GM19324 (cell line): Measurements from ENCODE around the gene HNRNPUL2.

Source experiments
- ATAC-seq: cut with Tn5 transposase; IDR thresholded peaks from one replicate; pipeline ENCODE4 v1.9.1; 2021; ENCODE audit warnings: mild to moderate bottlenecking, moderate library complexity; ENCODE audit not compliant: unreplicated experiment, low FRiP score

HNRNPUL2 gene

DNA sequence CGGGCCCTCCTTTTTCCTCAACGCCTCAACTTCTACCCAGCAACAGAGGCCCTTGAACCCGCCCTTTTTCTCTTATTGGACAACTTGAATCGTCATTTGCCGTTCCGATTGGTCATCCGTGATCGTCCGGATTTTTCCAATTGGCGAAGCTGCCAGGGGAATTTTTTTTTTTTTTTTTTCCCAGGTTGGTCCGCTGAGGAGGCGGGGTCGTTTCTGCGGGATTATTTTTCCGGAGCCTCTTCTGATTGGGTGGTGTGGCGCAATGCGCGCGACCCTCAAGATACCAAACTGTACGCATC lies 564 bp upstream of the HNRNPUL2 start:
- peak; percentile 63 for ATAC-seq

DNA sequence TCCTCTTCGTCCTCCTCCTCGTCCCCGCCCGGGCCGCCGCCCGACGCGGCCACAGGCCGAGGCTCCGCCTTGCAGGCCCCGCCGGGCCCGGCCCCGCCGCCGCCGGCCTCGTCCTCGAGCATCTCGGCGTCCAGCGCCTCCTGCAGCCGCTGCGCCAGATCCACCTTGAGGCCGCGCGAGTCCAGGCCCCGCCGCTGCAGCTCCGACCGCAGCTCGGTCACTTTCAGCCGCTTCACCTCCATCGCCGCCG lies 417 bp downstream of the HNRNPUL2 start:
- ATAC-seq: no peak

DNA sequence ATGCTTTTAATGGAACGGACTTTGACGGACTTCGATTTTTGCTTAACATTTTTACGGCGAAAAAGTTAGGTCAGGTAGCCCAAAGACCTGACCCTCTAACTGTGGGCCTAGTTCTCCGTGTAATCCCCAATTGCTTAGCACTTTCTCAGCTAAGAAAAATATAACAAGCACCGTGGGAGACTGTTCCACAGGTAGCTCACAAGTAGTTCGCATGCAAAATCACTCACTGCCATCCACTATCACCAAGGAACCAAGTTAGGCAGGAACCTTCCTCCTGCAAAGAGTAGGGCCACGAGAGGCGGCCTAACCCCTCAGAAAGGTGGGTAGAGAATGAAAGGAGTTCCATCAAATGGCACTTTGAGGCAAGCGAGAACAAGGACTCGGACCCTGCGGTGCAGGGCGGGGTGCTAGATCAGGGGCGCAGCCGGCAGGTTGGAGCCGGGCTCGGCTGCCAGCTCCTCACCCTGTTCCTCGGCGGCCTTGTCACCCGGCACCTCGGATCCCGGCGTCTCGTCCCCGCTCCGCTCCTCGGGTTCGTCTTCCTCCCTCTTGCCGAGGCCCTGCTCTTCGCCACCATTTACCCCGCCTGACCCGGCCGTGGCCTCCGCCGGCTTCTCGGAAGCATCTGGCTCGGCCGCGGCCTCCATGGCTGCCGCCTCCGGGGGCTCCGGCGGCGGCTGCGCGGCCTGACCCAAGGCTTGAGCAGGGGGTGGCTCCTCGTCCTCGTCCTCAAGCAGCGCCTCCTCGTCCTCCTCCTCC lies 922 bp downstream of the HNRNPUL2 start:
- no peak for ATAC-seq

DNA sequence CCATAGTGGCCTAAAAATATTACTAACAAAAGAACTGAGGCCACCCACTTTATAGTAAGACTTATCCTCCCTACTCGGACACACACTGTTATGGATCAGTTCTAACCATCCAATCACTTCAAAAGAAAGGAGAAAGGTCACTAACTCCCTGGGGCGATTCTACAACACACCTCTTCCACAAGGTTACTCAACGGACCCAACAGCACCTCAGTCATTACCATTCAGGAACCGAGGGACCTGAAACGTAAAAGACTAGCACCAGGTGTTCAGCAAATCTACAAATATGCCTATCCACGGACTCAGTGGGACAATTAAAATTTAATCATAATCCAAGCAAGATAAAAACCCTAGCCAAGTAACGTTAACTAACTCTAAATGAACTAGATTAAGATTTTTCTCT lies 1.6 kb downstream of the HNRNPUL2 start:
- no peak for ATAC-seq

DNA sequence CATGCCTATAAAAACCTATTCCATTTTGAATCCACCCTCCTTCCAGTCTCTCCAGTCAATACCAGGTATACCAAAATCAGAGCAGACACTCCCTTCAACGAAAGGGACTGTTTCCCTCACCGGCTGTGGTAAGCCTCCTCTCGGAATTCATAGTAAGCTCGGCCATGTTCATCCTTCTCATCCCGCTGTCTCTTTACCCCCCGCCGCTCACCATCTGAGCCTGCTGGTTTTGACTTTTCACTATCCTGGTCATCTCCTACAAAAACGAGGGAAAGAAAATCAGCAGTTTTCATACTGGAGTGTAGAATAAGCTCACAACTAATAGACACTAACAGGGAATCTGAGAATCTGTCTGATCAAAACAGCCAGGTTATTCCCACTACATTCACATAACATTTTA lies 3.1 kb downstream of the HNRNPUL2 start:
- no peak for ATAC-seq

DNA sequence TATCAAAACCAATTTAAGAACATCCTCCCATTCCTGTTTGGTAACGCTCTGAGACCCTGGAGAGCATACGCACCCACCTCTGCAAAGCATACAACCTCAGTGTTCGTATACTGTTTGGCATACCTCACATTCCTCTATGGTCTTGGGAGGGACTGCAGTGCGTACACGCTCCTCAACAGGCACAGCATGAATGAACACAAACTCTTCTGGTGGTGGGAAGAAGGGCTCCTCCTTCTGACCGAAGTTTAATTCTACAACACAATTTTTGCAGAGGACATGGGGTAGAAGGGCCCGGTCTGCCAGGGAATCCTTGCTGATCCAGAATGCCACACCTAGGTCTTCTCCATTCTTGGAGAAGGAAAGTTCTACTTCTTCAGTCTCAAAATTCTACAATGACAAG lies 5.3 kb downstream of the HNRNPUL2 start:
- ATAC-seq: no peak

DNA sequence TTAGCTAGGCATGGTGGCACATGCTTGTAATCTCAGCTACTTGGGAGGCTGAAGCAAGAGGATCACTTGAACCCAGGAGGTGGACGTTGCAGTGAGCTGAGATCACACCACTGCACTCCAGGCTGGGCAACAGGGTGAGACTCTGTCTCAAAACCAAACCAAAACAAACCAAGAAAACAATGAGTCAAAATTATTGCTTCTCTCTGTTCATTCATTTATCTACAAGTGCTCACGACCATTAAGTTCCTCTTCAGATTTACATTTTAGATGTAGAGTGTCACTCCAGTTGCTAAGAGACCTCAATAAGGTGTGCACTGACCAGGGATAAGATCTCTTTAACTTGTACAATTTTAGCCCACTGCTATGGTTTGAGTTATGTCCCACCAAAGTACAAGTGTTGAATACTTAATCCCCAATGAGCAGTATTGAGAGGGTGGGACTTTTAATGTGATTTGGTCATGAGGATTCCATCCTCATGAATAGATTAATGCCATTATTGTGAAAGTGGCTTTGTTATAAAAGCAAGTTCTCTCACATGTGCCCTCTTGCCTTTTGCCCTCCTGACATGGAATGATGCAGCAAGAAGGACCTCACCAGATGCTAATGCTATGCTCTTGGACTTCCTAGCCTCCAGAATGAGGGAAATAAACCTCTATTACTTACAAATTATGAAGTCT lies 7.8 kb downstream of the HNRNPUL2 start:
- no peak for ATAC-seq

DNA sequence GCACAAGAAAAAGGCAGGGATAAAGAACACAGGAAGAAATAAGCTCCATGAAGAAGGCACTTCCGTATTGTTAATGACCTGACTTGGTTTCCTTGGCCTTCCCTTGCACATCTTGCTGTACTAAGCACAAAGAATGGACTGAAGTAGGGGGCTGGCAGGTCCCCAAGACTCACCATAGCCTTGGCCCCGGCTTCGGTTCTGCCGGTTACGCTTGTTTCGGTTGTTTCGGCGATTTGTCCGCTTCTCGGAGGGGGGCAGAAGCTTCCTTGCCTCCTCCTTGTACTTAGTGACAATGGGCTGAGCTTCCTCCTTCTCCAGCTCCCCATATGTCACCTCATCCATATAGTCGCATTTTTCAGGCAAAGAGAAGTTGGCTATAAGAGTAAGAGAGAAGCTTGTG lies 10.4 kb downstream of the HNRNPUL2 start:
- ATAC-seq: no peak

DNA sequence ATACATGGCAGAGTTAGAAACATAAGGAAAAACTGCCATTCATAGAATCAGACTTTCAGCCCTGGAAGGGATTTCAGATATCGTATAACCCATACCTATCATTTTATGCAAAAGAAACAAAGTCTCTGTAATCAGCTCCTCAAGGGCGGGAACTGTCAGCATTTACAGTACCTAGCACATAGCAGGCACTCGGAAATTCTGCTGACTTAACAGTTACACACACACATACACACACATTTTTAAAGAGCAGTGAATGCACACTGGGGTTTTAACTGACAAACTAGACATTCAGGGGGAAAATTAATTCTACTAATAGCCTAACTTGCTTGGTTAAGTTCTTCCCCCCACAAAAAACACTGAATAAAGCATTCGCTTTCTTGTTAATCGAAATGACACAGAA lies 11.1 kb downstream of the HNRNPUL2 start:
- no peak for ATAC-seq

DNA sequence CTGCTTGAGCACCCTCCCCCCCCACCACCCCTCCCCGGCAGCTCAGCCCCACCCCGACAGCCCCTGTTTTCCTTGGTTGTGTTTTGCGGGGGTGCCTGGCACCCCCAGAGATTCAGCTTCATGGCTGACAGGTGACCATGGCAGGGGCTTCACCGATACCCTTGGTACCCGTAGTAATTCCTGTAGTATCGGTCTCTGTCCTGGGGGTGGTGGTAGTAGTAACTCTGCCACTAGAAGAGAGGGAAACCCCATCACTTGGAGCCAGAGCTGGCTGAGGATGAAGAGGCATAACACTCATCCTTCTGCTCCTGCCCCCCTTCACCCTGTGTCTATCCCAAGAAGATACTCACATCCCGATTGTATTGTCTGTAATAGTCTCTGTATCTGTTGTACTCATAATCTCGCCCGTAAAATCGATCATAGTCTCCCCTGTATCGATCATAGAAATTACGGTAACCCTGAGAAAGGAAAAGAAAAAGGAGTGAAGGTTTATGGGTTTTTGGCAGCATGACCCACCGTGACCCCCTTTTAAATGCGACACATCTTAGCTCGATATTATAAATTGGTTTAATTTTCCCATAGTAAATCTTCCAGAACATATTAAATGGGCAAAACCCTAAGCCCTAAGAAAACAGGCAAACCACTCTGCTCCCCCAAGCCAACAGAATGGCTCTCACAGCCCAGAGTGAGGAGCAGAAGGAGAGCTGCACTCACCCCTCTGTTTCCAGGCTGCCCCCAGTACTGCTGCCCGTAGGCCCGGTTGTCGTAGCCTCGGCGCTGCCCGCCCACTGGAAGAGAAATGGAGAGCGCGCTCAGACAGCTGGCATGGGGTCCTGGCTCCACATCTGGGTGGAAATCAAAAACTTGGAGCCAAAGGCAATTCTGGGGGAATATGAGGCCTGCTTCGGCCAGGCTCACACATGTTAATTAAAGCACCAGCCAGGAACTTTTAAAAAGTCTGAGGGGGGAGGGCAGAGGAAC lies 11.8 kb downstream of the HNRNPUL2 start:
- ATAC-seq: no peak

DNA sequence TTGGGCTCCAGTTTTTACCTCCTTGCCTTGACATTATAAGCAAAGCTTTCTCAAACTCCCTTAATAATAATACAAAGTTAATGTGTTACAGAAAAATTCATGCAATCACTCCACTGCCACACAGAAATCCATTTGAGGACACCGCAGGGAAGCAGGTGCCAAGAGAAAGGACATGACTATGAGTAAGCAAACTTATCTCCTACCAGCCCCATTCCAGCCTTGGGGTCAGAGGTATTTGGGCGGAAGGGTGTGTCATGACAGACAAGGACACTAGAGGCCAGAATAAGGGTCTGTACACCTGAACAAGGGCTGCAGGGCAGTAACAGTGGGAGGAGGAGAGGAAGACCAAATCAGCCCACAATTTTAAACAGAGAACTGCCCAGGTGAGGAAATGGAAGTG lies 13.9 kb downstream of the HNRNPUL2 start:
- ATAC-seq: no peak

DNA sequence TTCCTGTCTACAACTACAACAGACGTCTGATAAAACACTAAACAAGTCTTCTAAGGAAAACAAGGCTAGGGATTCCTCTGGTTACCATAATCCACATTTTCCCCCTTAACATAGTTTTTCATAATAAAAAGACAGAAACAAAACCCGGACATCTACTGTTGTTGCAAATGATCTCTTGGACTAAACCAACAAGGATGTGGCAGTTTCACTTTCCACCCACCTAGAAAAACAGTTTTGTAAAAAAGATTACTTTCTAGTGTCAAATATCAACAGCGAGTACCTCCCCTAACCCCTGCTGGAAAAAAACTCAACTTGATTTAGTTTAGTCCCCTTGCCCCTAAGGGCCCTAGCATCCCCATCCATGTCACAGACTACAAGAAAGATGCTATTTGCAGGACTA lies 14.4 kb downstream of the HNRNPUL2 start:
- no peak for ATAC-seq

DNA sequence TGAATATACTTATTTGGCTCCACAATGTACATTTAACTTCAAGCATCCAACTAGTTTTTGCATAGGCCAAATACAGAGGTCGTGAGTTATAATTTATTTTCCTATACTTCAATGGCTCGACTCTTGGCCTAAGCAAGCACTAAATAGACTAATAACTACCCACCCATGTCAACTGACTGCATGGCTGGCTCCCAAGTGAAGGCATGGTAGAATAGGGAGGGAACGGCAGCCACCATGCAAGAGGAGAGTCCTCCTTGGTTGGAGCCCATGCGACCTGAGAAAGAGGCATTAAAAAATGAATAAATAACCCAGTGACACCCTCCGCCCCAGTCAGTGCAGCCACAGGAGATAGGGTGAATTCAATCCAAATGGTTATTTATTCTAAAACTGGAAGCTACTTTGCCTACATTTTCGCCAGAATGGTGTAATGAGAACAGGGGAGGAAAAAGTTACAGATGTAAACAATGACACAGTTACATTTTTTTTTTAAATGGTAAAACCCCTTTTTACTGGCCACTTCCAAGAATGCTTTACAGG lies 14.9 kb downstream of the HNRNPUL2 start:
- ATAC-seq: no peak

DNA sequence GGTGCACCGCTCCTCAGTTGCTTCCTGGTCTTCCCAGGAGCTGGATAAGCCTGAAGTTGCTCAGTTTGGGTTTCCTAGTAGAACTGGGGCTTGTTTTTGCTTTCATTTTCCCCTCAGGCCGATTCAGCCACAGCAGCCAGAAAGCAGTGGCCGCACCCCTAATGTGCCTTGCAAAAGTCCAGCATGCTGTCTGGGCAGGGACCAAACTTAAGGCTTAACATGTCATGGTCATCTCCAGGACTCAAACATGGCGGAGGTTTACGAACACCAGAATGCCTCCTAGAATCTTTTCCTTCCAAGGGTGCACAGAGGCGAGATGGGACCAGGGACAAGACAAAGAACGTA lies 17.3 kb downstream of the HNRNPUL2 start:
- no peak for ATAC-seq

DNA sequence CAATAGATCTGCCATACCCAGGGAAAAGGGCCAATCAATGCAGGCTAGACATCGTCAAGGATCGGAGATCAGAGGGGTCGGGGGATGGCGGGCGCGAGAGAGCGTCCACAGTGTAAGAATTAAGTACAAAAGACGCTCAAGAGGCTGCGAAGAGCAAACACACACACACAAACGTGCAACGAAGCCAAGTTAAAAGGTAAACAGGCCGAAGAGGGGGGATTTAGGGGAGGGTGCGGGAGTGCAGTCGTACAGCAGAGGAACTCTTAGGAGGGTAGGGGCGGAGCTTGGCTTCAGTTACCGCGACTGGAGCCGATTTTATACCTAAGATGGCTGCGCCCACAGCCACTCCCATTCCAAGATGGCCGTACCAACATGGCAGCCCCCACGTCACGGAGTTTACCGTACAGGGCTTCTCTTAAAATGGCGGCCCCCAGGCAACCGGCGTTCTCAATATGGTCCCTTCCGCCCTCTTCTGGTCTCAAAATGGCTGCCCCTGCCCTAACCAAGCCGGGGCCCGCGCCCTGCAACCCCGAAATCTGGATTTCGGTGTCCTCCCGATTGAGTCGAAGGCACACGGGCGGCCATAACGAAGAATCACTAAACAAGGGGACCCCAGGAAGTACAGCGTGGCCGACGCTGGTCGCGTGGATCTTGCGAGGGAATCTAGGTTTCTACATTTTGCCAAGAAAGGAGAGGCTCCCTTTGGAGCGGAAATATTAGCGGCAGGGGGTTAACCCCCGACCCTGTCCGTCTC lies 17.8 kb downstream of the HNRNPUL2 start:
- ATAC-seq: peak; percentile 73

DNA sequence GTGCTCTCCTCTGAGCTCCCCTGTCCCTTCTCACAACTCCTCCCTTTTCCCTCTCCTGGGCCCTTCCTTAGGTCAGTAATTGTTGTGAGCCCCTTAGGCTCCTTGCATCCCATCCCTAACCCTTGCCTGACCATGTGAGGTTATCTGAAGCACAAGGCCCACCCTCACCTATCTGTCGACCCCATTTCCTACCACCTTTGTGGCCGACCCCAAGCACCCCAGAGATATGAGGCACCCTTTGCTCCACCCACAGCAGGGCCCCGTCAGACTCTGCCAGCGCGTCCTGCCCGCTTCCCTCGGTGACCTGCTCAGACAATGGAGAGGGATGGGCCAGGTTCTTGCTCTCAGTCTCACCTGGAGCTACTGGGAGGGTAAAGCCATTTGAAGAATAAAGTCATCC lies 18.5 kb downstream of the HNRNPUL2 start:
- ATAC-seq: no peak

DNA sequence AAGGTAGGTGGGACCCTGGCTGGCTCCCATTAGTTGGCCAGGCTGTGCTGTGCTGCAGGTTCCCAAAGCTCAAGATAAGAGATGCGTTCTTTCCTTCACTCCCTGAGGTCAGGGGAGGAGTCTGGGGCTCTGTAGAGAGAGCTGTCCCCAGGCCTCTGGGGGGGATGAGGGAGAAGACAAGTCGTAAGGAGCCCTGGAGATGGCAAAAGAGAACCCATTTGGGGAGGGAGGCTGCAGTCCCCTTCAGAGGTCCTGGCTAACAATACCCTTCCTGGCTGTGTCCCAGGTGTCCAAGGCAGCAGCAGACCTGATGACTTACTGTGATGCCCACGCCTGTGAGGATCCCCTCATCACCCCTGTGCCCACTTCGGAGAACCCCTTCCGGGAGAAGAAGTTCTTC lies 18.9 kb downstream of the HNRNPUL2 start:
- no peak for ATAC-seq

DNA sequence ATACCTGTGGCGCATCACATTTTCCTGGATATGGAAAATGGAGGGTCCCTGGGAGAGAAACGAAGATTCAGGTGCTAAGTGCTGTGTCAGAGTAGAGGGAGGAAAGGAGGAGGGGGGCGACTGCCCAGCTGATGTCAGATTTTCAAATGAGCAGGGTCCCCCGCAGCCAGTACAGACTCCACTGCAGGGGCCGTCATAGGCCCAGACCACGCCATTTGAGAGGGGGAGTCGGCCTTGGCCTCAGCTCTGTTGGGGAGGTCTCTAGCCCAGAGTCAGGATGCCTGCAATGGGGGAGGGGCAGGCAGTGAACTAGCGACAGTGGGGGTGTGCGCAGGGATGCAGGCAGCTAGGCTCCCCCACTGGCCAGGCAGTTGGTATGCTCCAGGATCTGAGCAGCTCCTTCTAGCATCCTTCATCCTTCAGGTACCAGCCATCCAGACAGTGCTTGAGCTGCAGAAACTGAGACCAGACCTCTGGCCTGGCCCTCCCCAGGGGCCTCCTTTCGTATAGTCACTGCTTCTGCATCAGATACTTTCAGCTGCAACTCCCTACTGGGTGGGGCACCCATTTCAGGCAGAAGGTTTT lies 19.9 kb downstream of the HNRNPUL2 start, which contains the start of the genes BSCL2 and GNG3:
Gene BSCL2, minus strand, starts transcription at position 148 of the 585 bp plus-strand sequence. CDS start 229 bp downstream, outside the sequence.
Gene GNG3, plus strand, starts transcription at position 400 of the 585 bp plus-strand sequence. CDS start 620 bp downstream, outside the sequence.
- ATAC-seq: no peak

DNA sequence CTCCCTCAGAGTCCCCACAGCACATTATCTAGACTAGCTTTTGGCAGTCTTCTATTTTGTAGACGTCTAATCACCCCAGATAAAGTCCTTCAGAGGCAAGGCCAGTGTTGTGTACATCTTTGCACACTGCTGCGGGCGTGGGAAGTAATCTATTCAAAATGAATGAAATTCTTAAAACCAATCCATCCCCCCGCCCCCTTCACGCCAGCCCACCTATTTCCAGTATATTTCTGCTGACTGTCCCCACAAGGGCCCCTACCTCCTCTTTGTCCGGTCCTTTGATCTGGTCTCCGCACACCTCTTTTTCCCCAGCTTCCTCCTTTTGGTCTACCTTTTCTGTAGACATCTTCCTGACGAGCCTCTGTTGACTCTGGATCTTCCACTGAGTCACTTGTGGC lies 20.4 kb downstream of the HNRNPUL2 start:
- ATAC-seq: no peak
